WI38 (cell line): ENCODE data around the gene PTPRE.

Experiments
- H3K4me3 ChIP-seq: 2 replicates; pipeline ENCODE4 v1.5.1; 2011; ENCODE audit warnings: low read depth, mild to moderate bottlenecking, control low read depth, low read length
- CTCF ChIP-seq: IDR thresholded peaks from 2 replicates; pipeline ENCODE4 v1.5.1; 2012; ENCODE audit warnings: low read depth, mild to moderate bottlenecking, control low read depth, low read length

Gene PTPRE

GRCh38 chr10:127882801-127883459, 24.0 kb upstream of the PTPRE start:
- no peak overlapping the region for H3K4me3 ChIP-seq
- no peak for TF ChIP-seq CTCF

- no peak for TF ChIP-seq CTCF
- no peak overlapping the region for H3K4me3 ChIP-seq
Measured at GRCh38 chr10:127883516-127883915, 23.4 kb upstream of the PTPRE start.

- TF ChIP-seq CTCF = no peak
- H3K4me3 ChIP-seq = no peak overlapping the region
Measured at GRCh38 chr10:127884501-127884900, 22.4 kb upstream of the PTPRE start.

- H3K4me3 ChIP-seq = no peak overlapping the region
- no peak for TF ChIP-seq CTCF
Measured at GRCh38 chr10:127886371-127887051, 20.4 kb upstream of the PTPRE start.

- H3K4me3 ChIP-seq = no peak overlapping the region
- no peak for TF ChIP-seq CTCF
Measured at GRCh38 chr10:127887541-127888415, 19.1 kb upstream of the PTPRE start.

DNA sequence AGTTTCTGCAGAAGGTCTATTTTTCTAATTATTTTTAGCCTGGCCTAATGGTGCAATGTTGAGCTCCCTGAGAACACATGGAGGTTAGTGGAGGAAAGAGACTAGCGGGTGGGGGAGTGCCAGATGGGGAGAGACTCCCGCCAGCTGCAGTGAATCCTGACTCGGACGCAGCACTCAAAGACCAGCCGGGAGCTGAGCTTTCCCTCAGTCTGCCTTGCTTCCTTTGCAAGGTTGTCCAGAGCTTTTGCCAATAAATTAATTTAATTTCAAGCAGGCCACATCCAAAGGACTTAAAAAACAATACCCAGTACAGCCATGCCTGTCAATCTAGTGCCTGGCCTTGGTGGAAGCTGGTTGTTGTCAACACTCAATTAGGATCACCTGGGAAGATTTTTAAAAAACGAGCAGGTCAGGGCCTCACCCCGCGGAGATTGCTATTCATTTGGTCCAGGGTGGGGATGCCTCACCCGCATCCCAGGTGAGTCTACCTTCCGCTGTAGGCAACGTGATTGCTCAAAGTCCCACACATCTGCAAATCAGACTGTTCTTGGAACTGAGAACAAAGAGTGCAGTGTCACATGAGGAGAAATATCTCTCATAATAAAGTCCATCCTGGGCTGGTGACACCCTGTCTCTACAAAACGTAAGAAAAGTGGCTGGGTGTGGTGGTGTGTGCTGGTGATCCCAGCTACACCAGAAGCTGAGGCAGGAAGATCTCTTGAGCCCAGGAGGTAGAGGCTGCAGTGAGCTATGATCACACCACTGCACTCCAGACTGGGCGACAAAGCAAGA, 18.2 kb upstream of the PTPRE start:
- no peak for TF ChIP-seq CTCF
- no peak overlapping the region for H3K4me3 ChIP-seq
